BLaER1 (cell line): Measurements from ENCODE around the gene LCN6.
A peak's percentile ranks its signal among the peaks of the same experiment; 100 is the strongest.
"Not testable (repeated sequence)": the region's sequence is repeated elsewhere in the genome, so short reads cannot be mapped to it uniquely, and the experiment has no call there.

ENCODE experiments used
- H3K27ac ChIP-seq: shearing (Covaris generic); formaldehyde crosslinking; 2 replicates; pipeline ENCODE4 v1.8.1; 2022
- H3K27me3 ChIP-seq: shearing (Covaris generic); formaldehyde crosslinking; 2 replicates; pipeline ENCODE4 v1.8.1; 2022
- H3K36me3 ChIP-seq: shearing (Covaris generic); formaldehyde crosslinking; 2 replicates; pipeline ENCODE4 v1.8.1; 2022
- H3K4me1 ChIP-seq: shearing (Covaris generic); formaldehyde crosslinking; 2 replicates; pipeline ENCODE4 v1.8.1; 2022
- H3K4me2 ChIP-seq: shearing (Covaris generic); formaldehyde crosslinking; 2 replicates; pipeline ENCODE4 v1.8.1; 2022
- H3K4me3 ChIP-seq: shearing (Covaris generic); formaldehyde crosslinking; 2 replicates; pipeline ENCODE4 v1.8.1; 2022
- H3K9ac ChIP-seq: shearing (Covaris generic); formaldehyde crosslinking; 2 replicates; pipeline ENCODE4 v1.8.1; 2022
- H3K9me3 ChIP-seq: shearing (Covaris generic); formaldehyde crosslinking; 2 replicates; pipeline ENCODE4 v1.8.1; 2022
- H4K20me1 ChIP-seq: shearing (Covaris generic); formaldehyde crosslinking; 2 replicates; pipeline ENCODE4 v1.8.1; 2022
- Cebpa-rat ChIP-seq: shearing (Covaris generic); IDR thresholded peaks from 2 replicates; pipeline ENCODE4 v1.8.1; 2022

The LCN6 gene

DNA sequence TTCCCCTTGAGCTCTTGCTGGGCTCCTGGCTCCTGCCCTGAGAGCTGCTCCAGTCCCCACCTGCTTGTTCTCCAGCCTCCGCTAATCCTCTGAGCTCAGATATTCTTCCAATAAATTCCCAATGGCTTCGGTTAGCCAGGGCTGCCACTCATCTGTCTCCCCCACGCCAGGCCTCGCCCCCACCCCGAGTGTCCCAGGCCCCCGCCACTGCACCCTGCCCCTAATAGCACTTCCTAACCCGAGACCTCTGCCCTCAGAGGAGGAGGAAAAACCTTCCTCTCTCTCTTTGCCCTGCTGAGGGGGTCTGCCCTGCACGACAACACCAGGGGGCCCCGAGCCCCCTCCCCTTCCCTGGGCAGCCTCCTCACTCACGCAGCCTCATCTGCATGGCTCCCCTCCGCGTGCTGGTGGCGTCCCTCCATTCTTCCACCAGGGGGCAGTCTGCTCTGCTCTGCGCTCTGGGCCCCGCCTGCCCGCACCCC lies 21.4 kb upstream of the LCN6 start:
- no peak overlapping the region for H3K4me3 ChIP-seq
- H4K20me1 ChIP-seq, result no peaks in the 10 kb centered on the region
- H3K27me3 ChIP-seq, result no peaks in the 10 kb centered on the region
- H3K4me1 ChIP-seq, result peaks cover 56% of the 10 kb centered on the region
- H3K36me3 ChIP-seq, result no peaks in the 10 kb centered on the region
- no peak overlapping the region for H3K27ac ChIP-seq
- H3K9ac ChIP-seq, result no peak overlapping the region
- peaks cover 10% of the 10 kb centered on the region; the same call in 1 of the 2 replicates for H3K9me3 ChIP-seq
- H3K4me2 ChIP-seq, result peak overlapping the region; percentile 39; the same call in 1 of the 2 replicates
- TF ChIP-seq Cebpa-rat, result no peak

DNA sequence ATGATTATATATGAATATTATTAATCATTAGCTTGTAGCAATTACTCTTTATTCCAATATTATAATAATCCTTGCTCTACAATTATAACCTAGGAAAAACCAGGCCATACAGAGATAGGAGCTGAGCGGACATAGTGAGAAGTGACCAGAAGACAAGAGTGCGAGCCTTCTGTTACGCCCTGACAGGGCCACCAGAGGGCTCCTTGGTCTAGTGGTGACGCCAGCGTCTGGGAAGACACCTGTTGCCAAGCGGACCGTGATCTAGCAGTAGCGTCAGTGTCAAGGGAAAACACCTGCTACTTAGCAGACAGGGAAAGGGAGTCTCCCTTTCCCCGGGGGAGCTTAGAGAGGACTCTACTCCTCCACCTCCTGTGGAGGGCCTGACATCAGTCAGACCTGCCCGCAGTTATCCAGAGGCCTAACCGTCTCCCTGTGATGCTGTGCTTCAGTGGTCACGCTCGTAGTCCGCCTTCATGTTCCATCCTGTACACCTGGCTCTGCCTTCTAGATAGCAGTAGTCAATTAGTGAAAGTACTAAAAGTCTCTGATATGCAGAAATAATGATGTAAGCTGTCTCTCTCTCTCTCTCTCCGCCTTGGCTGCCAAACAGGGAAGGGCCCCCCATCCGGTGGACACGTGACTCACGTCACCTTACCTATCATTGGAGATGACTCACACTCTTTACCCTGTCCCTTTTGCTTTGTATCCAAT lies 18.2 kb upstream of the LCN6 start:
- H4K20me1 ChIP-seq, H3K36me3 ChIP-seq, H3K9me3 ChIP-seq, H3K27me3 ChIP-seq, H3K4me3 ChIP-seq, H3K9ac ChIP-seq: not testable (repeated sequence)
- H3K27ac ChIP-seq, result peak overlapping the region; percentile 68
- H3K4me2 ChIP-seq, result peak overlapping the region; percentile 82
- H3K4me1 ChIP-seq, result peaks cover 73% of the 10 kb centered on the region

DNA sequence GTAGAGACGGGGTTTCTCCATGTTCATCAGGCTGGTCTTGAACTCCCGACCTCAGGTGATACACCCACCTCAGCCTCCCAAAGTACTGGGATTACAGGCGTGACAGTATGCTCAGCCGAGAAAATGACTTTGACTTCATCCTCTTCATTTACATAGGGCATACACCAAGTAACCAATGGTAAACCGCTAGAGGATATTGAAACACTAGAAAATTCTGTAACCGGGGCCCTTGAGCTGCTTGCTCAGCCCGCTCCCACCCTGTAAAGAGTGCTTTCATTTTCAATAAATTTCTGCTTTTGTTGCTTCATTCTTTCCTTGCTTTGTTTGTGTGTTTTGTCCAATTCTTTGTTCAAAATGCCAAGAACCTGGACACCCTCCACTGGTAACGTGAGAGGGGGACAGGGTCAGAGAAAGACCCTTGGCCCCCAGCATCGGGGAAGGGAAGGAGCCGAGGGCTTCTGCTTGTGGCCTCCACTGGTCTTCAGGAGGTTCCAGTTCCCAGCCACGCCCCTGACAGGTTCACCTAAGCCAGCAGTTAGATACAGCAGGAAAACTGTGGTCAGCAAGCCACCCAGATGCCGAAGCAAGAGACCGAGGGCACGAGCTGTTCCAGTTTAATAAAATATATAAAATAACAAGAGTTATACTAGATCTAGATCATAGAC lies 17.6 kb upstream of the LCN6 start:
- not testable (repeated sequence) for H3K9me3 ChIP-seq, H4K20me1 ChIP-seq, H3K4me3 ChIP-seq, H3K36me3 ChIP-seq, H3K9ac ChIP-seq, H3K27me3 ChIP-seq
- Histone ChIP-seq H3K4me1 (peaks cover 80% of the 10 kb centered on the region), H3K27ac (peak overlapping the region; percentile 68), H3K4me2 (peak overlapping the region; percentile 82)

DNA sequence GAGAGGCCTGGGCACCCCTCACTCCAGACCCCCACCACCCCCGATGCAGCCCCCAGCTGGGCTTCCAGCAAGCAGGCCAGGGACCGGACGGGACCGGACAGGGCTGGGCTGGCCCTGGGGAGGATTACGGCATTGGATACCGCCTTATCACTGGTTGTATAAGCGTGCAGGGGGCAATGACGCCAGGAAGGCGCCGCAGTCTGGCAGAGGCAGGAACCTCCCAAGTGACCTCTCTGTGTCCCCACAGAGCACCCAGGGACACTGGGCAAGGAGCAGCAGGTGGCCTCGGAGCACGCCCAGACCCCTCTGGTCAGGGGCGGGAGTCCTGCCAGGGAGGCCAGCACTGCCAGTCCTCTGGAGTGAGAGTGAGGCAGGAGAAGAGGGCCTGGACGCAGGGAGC lies 16.7 kb upstream of the LCN6 start:
- Histone ChIP-seq H4K20me1 (no peaks in the 10 kb centered on the region), H3K9me3 (no peaks in the 10 kb centered on the region), H3K27me3 (no peaks in the 10 kb centered on the region), H3K4me2 (peak overlapping the region; percentile 82), H3K36me3 (no peaks in the 10 kb centered on the region), H3K27ac (peak overlapping the region; percentile 68), H3K4me3 (no peak overlapping the region), H3K4me1 (peaks cover 88% of the 10 kb centered on the region), H3K9ac (no peak overlapping the region)
- no peak for TF ChIP-seq Cebpa-rat

DNA sequence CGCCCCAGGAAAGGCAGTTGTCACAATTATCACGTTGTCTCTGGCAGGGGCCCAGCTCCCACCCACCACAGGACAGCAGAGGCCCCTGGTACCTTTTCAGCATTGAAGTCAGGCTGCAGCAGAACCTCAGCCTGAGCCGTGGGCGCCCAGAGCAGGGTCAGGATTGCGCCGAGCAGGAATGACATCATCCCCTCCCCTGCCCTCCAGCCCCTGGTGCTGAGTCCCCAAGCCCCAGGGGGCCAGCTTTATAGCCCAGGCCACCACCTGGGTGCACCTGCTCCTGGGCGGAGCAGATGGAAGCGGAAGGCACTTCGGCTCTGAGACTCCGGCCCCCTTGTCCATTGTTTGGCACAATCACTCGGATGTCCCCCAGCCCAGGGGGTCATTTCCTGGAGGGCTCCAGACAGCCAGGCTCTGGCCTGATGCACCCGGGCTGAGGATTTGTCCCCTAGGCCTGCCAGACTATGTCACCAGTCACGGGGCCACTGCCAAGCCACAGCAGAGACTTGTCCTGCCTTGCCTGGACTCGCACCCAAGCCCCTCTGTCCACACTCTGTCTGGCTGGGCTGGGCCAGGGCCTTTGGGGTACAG lies 16.1 kb upstream of the LCN6 start, which contains the start of gene LCN15:
Gene LCN15 (minus strand): TSS at position 218 of the 591 bp plus-strand sequence. CDS start 30 bp downstream, at position 188.
- Histone ChIP-seq H3K4me2 (peak within 1 kb of the TSS; percentile 82), H3K9me3 (no peaks in the 10 kb centered on the region), H3K27ac (peak within 1 kb of the TSS; percentile 68), H3K36me3 (no peaks in the 10 kb centered on the region), H3K4me1 (peaks cover 90% of the 10 kb centered on the region), H3K4me3 (peak within 1 kb of the TSS; percentile 33; the same call in 1 of the 2 replicates), H3K9ac (0 out of 2 replicates have a peak within 1 kb of the TSS, but pooled peaks have one; percentile 15), H4K20me1 (no peaks in the 10 kb centered on the region), H3K27me3 (no peaks in the 10 kb centered on the region)
- TF ChIP-seq Cebpa-rat, result no peak

DNA sequence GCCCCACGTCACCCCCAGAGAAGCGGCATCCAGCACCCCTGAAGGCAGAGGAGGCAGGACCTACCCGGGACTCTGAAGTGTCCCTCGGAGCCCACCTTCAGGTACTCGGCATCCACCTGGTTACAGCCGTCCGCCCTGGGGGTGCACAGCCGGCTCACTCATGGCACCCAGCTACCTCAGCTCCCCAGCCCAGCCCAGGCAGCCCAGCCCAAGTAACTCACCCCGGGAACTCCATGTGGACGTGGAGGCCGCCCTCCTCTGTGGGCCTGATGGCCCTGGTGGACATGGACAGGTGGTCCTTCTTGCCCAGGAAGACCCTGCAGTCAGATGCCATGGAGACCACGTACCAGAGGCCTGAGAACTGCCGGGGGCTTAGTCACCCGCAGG lies 15.3 kb upstream of the LCN6 start:
- no peaks in the 10 kb centered on the region for H3K27me3 ChIP-seq
- no peaks in the 10 kb centered on the region for H3K9me3 ChIP-seq
- peaks cover 95% of the 10 kb centered on the region for H3K4me1 ChIP-seq
- TF ChIP-seq Cebpa-rat, result no peak
- no peak overlapping the region for H3K9ac ChIP-seq
- H3K4me2 ChIP-seq, result peak overlapping the region; percentile 82
- no peaks in the 10 kb centered on the region for H3K36me3 ChIP-seq
- peak overlapping the region; percentile 68; the same call in 1 of the 2 replicates for H3K27ac ChIP-seq
- no peaks in the 10 kb centered on the region for H4K20me1 ChIP-seq
- peak overlapping the region; percentile 33; the same call in 1 of the 2 replicates for H3K4me3 ChIP-seq

DNA sequence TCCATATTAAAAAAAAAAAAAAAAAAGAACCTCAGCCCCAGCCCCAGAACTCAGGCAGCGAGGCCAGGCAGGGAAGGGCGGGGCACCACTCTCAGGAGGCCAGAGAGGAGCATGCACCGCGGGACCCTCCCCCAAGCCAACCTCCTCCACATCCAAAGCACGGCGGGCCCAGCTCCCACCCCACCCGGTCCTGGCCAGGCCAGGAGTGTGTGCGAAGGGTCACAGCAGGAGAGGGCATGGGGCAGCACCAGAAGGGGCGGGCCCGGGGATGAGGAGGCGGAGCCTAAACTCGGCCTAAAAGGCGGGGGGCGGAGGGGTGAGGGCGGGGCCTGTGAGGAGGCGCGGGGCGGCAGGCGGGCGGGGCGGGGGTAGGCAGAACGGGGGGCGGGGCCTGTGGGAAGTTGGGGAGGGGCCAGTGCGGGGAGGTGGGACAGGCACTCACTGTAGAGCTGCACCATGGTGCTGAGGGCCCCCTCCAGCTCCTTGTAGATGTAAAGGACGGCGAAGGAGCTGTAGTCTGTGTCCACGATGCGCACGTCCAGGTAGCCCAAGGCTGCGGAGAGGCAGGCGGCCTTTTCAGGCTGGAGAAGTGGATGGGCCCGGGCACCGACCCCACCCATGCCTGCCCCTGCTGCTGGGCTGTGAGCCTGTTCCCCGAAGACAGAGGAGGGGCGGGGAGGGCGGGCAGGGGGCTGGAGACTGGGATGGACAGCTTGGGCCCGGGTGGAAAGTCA lies 14.8 kb upstream of the LCN6 start:
- Histone ChIP-seq H3K4me2 (peak overlapping the region; percentile 82), H3K9ac (no peak overlapping the region), H3K9me3 (no peaks in the 10 kb centered on the region), H3K4me1 (peaks cover 96% of the 10 kb centered on the region), H3K4me3 (peak overlapping the region; percentile 41; the same call in 1 of the 2 replicates), H3K27me3 (no peaks in the 10 kb centered on the region), H3K36me3 (no peaks in the 10 kb centered on the region), H3K27ac (peak overlapping the region; percentile 68; the same call in 1 of the 2 replicates), H4K20me1 (no peaks in the 10 kb centered on the region)
- TF ChIP-seq Cebpa-rat, result no peak

DNA sequence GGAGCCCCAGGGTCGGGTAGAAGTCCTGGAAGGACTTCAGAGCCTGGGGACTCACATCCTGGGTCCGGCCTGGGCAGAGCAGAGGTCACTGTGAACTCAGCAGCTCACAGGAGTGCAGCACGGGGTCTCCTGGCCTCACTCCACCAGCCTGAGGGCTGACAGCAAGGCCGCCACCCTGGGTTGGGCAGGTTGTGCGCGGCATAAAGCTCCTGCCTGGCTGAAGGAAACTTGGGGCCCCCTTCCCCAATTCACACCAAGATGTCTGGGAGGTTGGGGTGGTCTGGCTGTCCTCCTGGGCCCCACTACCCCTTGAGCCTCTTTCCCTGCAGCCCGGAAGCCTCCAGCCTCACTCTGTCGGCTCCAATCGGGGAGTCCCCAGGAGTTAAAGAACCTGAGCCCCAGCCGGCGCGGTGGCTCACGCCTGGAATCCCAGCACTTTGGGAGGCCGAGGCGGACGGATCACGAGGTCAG lies 13.9 kb upstream of the LCN6 start:
- no peaks in the 10 kb centered on the region for H4K20me1 ChIP-seq
- TF ChIP-seq Cebpa-rat, result no peak
- no peaks in the 10 kb centered on the region for H3K36me3 ChIP-seq
- no peak overlapping the region for H3K4me3 ChIP-seq
- peak overlapping the region; percentile 55; the same call in 1 of the 2 replicates for H3K9ac ChIP-seq
- H3K4me1 ChIP-seq, result peaks cover 96% of the 10 kb centered on the region
- H3K27me3 ChIP-seq, result no peaks in the 10 kb centered on the region
- H3K4me2 ChIP-seq, result peak overlapping the region; percentile 77
- H3K9me3 ChIP-seq, result no peaks in the 10 kb centered on the region
- peak overlapping the region; percentile 72 for H3K27ac ChIP-seq

DNA sequence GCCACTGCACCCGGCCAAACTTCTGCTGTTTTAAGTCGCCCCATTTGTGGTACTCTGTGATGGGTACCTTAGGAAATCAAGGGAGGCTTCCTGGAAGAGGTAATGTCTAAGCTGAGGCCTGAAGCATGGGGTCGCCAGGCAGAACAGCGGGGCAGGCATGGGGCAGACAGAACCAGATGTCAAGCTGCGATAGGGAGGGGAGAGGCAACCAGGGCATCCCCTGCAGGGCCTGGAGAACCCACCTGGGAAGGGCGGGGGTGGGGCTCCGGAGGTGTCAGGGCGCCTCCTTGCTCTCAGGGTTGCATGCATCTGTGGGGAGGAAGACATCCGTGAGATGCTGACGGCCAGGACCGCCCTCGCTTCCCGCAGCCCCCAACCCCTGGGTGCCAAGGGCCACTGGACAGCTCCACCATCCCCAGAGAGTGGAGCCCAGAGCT lies 13.2 kb upstream of the LCN6 start:
- no peaks in the 10 kb centered on the region for H3K27me3 ChIP-seq
- H3K9ac ChIP-seq, result no peak overlapping the region; the same call in 1 of the 2 replicates
- H3K27ac ChIP-seq, result peak overlapping the region; percentile 87
- H3K9me3 ChIP-seq, result no peaks in the 10 kb centered on the region
- TF ChIP-seq Cebpa-rat, result no peak
- no peak overlapping the region for H3K4me3 ChIP-seq
- peaks cover 96% of the 10 kb centered on the region for H3K4me1 ChIP-seq
- no peaks in the 10 kb centered on the region for H3K36me3 ChIP-seq
- peak overlapping the region; percentile 77 for H3K4me2 ChIP-seq
- H4K20me1 ChIP-seq, result no peaks in the 10 kb centered on the region

DNA sequence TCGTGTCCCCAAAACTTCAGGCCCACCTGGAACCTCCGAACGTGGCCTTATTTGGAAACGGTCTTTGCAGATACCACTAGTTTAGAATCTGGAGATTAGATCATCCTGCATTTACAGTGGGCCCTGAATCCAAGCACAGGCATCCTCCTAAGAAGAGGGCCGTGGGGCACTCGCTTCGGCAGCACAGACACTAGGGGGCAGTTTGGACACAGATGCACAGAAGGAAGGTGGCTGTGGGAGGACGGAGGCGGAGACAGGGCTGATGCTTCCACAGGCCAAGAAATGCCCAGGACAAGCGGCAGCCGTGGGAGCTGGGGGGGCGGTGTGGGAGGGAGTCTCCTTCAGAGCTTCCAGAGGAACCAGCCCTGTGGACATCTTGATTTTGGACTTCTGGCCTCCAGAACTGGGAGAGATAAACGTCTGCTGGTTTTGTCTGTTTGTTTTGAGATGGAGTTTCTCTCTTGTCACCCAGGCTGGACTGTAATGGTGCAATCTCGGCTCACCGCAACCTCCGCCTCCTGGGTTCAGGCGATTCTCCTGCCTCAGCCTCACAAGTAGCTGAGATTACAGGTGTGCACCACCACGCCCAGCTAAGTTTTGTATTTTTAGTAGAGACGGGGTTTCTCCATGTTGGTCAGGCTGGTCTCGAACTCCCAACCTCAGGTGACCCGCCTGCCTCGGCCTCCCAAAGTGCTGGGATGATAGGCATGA lies 12.7 kb upstream of the LCN6 start:
- H3K9me3 ChIP-seq, H4K20me1 ChIP-seq, H3K27me3 ChIP-seq, H3K36me3 ChIP-seq: not testable (repeated sequence)
- Histone ChIP-seq H3K4me1 (peaks cover 97% of the 10 kb centered on the region), H3K4me2 (peak overlapping the region; percentile 77), H3K9ac (peak overlapping the region; percentile 75), H3K4me3 (peak overlapping the region; percentile 54; the same call in 1 of the 2 replicates), H3K27ac (peak overlapping the region; percentile 87)
